ENCODE data around the gene MTCL1. TPM values are rescaled to one million over a fixed set of nuclear protein-coding genes. Genes with fewer than 3 reads are reported as not detected.

The MTCL1 gene
- total RNA-seq, 1 donor from 2014 or later: 14.6 TPM

- intact Hi-C loops (cut with DNase I): no loop called here
- no peak for ATAC-seq
These were observed 110.9 kb downstream of the MTCL1 start for GRCh38 chr18:8816220-8816619.

DNA sequence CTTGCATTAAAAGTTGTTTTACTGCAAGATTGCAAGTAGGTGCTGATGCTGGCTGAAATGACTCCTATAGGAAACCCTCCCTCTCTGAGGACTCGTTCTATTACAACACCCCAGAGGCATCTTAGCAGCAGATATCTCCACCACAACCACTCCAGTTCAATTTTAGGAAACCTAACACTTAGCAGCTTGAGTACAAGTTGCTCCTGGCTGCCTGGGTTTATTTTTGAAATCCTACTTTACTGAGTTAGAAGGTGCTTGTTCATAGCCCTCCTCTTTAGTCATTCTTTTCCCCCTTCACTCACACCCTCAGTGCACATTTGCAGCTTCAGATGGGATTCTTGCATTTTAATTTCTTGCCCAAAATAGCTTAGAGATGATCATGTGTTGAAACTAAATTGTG is 111.5 kb downstream of the MTCL1 start:
- no peak for DNase-seq (ENCODE audit: low spot score)
- no peak for ATAC-seq
- intact Hi-C loops (cut with DNase I): no loop called here

More at GRCh38 chr18:8816220-8816619, 110.9 kb downstream of the MTCL1 start:
- no peak for DNase-seq (ENCODE audit: low spot score)

DNA sequence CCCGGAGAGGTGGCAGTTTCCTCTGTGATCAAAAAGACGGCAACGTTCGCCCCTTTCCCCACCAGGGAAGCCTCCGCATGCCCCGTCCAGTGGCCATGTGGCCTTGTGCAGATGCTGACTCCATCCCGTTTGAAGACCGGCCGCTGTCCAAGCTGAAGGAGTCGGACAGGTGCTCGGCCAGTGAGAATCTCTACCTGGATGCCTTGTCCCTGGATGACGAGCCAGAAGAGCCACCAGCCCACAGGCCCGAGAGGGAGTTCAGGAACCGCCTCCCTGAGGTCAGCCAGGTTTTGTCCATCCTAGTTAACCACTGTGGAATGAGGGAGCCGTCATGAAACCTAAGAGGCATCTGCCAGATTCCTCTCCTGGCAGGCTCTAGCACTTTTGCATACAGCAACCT is 113.6 kb downstream of the MTCL1 start:
- intact Hi-C loops (cut with DNase I): no loop called here
- no peak for ATAC-seq

DNA sequence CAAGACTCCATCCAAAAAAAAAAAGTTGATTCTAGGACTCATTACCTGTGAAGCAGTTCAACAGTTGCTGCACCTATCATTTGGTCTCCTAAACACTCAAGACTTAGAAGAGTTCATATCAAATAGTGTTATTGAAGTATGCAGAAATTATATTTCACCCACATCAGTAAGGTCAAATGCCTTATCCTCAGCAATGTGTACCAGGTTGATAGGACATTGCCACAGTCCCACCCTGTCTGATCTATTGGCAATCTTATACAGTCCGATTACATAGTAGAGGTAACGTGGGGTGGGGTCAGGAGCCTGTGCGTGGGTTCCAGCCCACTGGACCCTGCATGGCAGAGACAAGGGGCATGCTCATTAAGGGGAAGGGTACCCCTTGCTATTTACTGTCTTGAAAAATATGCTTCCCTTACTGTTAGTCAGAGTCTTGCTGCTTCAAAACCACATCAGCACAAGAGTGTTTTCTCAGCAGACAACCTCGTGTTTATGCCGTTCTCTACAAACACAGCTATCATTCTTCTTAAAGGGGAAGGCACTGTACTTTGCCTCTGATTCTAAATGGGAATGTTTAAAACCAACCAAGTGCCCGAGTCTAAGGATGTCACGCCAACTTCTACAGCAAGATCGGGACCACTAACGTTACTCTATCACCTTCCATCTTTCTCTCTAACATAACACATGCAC is 115.2 kb downstream of the MTCL1 start:
- intact Hi-C loops (cut with DNase I): loop anchor here (5.0 kb wide), 1 partner anchor 553 kb away; no protein-coding TSS in a partner anchor
- DNase-seq (ENCODE audit: low spot score): no peak
- ATAC-seq: no peak

More for the DNA sequence above, 113.6 kb downstream of the MTCL1 start:
- no peak for DNase-seq (ENCODE audit: low spot score)

DNA sequence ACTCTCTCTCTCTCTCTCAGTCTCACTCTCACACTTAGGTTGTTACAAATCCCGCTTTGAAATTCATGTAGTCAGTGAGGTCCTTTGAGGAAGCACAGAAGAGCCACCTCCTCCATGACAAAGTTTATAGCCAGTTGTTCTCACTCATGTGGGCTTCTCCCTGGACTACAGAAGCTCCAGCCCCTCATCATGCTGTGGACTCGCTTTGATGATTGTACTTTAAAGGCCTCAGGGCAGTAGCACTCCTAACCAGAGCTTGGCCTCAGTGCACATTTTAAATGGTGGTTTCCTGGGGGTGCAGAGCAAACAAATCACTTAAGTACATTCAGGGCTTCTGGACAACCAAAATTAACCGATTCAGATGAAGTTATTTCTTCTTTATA is 115.7 kb downstream of the MTCL1 start:
- DNase-seq (ENCODE audit: low spot score): no peak
- intact Hi-C loops (cut with DNase I): loop anchor here (5.0 kb wide), 1 partner anchor 554 kb away; no protein-coding TSS in a partner anchor
- no peak for ATAC-seq

DNA sequence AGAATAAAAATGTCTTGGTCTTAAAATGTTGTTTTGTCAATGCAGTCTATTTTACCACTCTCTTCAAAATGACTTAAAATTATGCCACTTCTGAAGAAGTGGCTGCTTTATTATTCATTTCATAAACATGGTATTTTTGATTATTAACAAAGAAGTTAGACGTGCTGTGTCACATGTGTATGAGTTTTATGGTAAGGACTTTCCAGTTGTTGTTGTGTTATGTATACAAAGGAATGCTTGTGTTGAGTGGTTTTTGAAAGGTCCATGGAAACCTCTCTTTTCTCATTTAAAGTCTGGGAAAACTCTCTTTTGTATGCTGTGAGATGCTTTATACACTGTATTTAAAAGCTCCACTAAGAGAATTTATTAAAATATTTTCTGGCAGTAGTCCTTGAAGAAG is 116.2 kb downstream of the MTCL1 start:
- intact Hi-C loops (cut with DNase I): loop anchor here (5.0 kb wide), 1 partner anchor 554 kb away; no protein-coding TSS in a partner anchor
- no peak for DNase-seq (ENCODE audit: low spot score)
- ATAC-seq: no peak

DNA sequence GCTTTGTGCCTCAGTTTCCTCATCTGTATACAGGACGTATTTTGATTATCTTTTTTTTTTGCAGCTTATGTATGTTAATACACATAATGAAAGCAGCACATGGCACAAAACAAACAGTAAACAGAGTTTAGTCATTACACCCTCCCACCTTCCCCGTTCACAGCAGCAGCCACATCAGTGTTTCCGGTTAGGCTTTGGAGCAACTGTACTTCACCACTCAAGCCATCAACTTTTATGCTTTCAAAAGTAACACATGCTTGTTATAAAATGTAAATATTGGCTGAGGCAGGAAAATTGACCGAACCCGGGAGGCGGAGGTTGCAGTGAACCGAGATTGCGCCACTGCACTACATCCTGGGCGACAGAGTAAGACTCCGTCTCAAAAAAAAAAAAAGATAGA is 117.3 kb downstream of the MTCL1 start:
- no peak for DNase-seq (ENCODE audit: low spot score)
- ATAC-seq: no peak
- intact Hi-C loops (cut with DNase I): loop anchor here (5.0 kb wide), 1 partner anchor 555 kb away; no protein-coding TSS in a partner anchor

DNA sequence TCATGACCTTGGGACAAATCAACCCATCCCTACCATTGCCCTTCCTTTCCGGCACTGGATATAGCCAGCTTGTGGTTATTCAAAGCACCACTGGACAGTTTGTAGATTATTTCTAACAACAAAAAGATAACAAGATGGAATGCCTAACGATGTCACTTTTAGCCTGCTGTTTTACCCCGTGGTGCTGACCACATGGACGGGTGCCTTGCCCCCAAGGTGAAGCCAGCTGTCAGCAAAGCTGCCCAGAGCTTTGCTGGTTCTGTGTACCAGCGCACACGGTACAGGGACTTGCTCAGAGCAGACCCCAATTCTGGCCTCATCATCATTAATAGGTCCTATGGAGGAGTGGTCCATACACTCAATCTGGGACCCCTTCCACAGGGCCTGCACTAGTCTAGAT is 118.2 kb downstream of the MTCL1 start:
- intact Hi-C loops (cut with DNase I): loop anchor here (5.0 kb wide), 1 partner anchor 556 kb away; no protein-coding TSS in a partner anchor
- ATAC-seq (no peak), DNase-seq (ENCODE audit: low spot score) (no peak)

DNA sequence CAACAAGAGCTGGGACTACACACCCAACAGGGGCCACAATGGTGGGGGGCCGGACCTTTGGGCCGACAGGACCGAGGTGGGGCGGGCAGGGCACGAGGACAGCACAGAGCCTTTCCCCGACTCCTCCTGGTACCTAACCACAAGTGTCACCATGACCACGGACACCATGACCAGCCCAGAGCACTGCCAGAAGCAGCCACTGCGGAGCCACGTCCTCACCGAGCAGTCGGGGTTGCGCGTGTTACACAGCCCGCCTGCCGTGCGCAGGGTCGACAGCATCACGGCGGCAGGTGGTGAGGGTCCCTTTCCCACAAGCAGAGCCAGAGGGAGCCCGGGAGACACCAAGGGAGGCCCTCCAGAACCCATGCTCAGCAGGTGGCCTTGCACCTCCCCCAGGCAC is 119.5 kb downstream of the MTCL1 start:
- intact Hi-C loops (cut with DNase I): loop anchor here (5.0 kb wide), 1 partner anchor 558 kb away; no protein-coding TSS in a partner anchor
- no peak for ATAC-seq
- DNase-seq (ENCODE audit: low spot score): no peak

DNA sequence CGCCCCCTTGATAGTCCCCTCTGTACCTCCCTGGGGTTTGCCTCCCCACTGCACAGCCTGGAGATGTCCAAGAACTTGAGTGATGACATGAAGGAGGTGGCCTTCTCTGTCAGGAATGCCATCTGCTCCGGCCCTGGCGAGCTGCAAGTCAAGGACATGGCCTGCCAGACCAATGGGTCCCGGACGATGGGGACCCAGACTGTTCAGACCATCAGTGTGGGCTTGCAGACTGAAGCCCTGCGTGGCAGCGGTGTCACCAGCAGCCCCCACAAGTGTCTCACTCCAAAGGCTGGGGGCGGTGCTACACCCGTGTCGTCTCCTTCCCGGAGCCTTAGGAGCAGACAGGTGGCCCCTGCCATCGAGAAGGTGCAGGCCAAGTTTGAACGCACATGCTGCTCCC is 119.9 kb downstream of the MTCL1 start:
- ATAC-seq: no peak
- intact Hi-C loops (cut with DNase I): no loop called here
- no peak for DNase-seq (ENCODE audit: low spot score)

DNA sequence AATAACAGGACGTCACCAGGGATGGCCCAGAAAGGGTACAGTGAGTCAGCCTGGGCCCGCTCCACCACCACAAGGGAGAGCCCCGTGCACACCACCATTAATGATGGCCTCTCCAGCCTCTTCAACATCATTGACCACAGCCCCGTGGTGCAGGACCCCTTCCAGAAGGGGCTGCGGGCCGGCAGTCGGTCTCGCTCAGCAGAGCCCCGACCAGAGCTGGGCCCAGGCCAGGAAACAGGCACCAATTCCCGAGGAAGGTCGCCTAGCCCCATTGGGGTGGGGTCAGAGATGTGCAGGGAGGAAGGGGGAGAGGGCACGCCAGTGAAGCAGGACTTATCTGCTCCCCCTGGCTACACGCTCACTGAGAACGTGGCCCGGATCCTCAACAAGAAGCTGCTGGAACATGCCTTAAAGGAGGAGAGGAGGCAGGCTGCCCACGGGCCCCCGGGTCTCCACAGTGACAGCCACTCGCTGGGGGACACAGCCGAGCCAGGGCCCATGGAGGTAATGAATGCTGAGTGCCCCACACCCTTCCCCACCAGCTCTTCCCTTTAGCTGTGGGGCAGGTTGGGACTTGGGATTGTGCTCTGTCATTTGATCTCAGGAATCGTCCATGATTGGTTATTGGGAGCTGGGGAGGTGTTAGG is 120.5 kb downstream of the MTCL1 start:
- ATAC-seq (no peak), DNase-seq (ENCODE audit: low spot score) (no peak)
- intact Hi-C loops (cut with DNase I): no loop called here

- no peak for DNase-seq (ENCODE audit: low spot score)
- intact Hi-C loops (cut with DNase I): no loop called here
- no peak for ATAC-seq
These were observed 121.2 kb downstream of the MTCL1 start for GRCh38 chr18:8826514-8826913.

DNA sequence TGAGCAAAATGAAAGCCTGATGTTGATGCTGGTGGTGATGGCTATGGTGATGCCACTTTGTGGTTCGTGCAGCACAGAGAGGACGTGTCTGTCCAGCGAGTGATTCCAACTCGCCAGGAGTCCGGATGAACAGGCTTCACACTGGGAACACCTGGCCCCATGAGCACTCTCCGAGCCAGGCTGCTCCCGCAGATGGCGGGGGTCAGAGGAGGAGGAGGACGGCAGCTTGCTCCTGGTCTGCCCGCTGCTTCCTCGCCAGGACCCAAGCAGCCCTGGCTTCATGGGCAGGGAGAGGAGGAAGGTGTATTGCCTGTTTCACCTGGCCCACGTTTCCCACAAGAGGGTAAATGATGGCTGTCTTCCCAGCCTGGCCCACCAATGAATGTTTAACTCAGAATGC is 121.6 kb downstream of the MTCL1 start:
- ATAC-seq: no peak
- DNase-seq (ENCODE audit: low spot score): no peak
- intact Hi-C loops (cut with DNase I): no loop called here

- DNase-seq (ENCODE audit: low spot score): no peak
- no peak for ATAC-seq
- intact Hi-C loops (cut with DNase I): no loop called here
These were observed 122.9 kb downstream of the MTCL1 start for GRCh38 chr18:8828300-8828699.

DNA sequence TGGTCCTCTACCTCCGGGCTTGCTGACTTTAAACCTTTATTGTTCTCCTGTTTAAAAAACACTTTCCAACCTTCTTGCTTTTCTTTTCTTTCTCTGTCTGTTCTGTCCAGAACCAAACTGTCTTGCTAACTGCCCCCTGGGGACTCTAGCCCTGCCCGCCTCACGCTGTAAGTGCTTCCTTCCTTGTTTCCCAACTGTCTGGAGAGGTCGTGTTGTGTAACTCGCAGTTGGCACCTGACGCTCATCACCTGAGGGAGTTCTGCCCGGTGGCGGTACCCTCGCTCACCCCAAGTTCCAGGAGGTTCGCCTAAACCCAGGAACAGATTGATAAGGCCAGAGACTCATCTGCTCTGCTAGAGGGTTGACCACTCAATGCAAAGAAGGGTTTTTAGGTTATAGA is 123.4 kb downstream of the MTCL1 start:
- intact Hi-C loops (cut with DNase I): no loop called here
- ATAC-seq (no peak), DNase-seq (ENCODE audit: low spot score) (no peak)

DNA sequence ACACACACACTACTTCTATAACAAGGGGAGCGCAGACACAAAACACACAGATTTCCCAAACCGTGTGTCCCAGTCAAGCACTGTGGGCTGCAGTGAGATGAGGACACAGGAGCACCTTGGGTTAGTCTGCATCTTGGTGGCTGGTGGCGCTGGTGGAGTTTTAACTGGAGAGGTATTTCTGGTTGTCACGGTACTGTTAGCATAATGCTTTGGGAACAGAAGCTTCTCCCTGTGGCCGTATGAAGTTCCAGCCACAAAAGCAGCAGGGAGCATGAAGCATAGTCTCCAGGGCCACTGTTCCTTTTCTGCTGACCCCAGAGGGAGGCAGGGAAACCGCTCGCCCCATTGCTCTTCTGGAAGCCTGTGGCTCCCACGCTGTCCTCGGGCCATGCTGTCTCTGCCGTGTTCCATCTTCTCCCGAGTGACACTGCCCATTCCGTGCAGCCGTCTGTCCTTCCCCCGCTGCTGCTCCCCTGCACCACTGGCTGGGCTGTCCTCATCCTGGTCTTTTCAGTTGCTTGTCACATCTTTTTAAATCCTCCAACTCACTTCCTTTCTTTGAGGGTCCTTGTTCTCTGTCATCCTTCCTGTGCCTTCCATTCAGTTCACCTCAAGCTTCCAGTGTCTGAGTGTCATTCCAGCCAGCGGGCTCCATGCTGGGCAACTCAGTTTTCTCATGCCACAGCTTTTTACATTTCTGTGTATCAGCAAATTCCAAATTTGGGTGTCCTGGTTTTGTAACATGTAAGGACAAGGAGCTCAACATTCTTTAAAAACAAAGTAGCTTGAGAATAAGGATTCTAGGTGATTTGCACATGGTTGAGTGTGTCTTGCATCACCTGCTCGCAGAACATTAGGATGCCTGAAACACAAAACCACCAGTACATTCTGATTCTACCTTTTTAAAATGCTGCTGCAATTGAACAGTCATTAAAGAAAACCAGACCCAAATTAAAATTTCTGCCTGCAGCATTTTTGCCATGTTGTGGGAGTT is 125.0 kb downstream of the MTCL1 start:
- intact Hi-C loops (cut with DNase I): no loop called here
- DNase-seq (ENCODE audit: low spot score) (no peak), ATAC-seq (no peak)

DNA sequence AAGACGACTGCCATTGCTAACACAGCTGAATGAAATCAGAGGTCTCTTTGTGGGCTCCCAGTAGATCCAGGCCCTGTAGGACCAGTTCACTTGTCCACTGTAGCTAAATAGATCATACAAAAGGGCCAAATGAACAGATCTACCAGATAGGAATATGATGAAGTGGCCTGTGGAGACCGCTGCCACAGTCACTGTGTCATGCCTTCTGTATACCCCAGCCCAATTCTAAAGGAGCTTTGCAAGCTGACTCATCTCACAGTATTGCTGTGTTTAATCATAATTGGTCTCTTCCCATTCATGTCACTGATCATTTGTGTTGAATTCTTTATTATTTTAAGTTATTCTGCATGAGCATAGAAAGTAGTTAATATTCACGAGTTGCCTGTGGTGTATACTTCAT is 125.8 kb downstream of the MTCL1 start:
- intact Hi-C loops (cut with DNase I): no loop called here
- DNase-seq (ENCODE audit: low spot score) (no peak), ATAC-seq (no peak)

DNA sequence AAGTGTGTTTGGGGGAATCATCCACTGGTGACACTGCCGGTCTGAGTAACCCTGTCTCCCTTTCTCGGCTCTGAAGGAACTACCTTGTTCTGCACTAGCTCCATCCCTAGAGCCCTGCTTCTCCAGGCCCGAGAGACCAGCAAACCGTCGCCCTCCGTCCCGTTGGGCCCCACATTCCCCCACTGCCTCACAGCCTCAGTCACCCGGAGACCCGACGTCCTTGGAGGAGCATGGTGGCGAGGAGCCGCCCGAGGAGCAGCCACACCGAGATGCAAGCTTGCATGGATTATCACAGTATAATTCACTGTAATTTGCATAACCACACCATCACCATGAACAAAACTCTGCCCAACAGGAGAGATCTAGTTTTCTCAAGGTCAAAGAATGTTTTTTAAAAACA is 126.2 kb downstream of the MTCL1 start:
- DNase-seq (ENCODE audit: low spot score): no peak
- no peak for ATAC-seq
- intact Hi-C loops (cut with DNase I): no loop called here

GRCh38 chr18:8833480-8833879 is 128.1 kb downstream of the MTCL1 start:
- ATAC-seq (no peak), DNase-seq (ENCODE audit: low spot score) (no peak)
- intact Hi-C loops (cut with DNase I): no loop called here

Measured in sciatic nerve (tissue), 2 donors.